ENCODE measurements around the gene PNPLA4.

GRCh38 chrX:7926914-7927258 lies 327 bp downstream of the PNPLA4 start:
- TF ChIP-seq, protein P1, sequence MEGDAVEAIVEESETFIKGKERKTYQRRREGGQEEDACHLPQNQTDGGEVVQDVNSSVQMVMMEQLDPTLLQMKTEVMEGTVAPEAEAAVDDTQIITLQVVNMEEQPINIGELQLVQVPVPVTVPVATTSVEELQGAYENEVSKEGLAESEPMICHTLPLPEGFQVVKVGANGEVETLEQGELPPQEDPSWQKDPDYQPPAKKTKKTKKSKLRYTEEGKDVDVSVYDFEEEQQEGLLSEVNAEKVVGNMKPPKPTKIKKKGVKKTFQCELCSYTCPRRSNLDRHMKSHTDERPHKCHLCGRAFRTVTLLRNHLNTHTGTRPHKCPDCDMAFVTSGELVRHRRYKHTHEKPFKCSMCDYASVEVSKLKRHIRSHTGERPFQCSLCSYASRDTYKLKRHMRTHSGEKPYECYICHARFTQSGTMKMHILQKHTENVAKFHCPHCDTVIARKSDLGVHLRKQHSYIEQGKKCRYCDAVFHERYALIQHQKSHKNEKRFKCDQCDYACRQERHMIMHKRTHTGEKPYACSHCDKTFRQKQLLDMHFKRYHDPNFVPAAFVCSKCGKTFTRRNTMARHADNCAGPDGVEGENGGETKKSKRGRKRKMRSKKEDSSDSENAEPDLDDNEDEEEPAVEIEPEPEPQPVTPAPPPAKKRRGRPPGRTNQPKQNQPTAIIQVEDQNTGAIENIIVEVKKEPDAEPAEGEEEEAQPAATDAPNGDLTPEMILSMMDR (conservative IDR thresholded peaks at IDR 0.05; ENCODE audit: low read depth, low read length) = no peak
- no peak for TF ChIP-seq EZH2 (IDR thresholded peaks at IDR 0.05; ENCODE audit: borderline replicate concordance, low read depth, low read length, poor library complexity, severe bottlenecking)
